SH-SY5Y (cell line): ENCODE results near the gene PRKCD.

Experiments
- GATA2 ChIP-seq: IDR thresholded peaks from 2 replicates; pipeline ENCODE4 v1.6.1; 2011; ENCODE audit warnings: mild to moderate bottlenecking, low read depth, low read length
- GATA3 ChIP-seq: IDR thresholded peaks from 2 replicates; pipeline ENCODE4 v1.6.1; 2011; ENCODE audit warnings: low read depth, mild to moderate bottlenecking, low read length, moderate library complexity

GRCh38 chr3:53178246-53178645 lies 17.2 kb downstream of the PRKCD start:
- no peak for TF ChIP-seq GATA2
- TF ChIP-seq GATA3 = no peak
